Esophagus (tissue), 2 donors: ENCODE data around the gene TFPT. TPM values are rescaled to one million over a fixed set of nuclear protein-coding genes. Genes with fewer than 3 reads are reported as not detected.

Source experiments
- H3K27ac ChIP-seq, 2 donors: one replicate each; pipeline ENCODE4 v1.5.1; 2013; ENCODE audit warnings: low read depth in 2 of 2, mild to moderate bottlenecking in 2 of 2, inconsistent platforms in 1 of 2, low read length in 1 of 2, moderate library complexity in 1 of 2
- H3K27me3 ChIP-seq, 2 donors: one replicate each; pipeline ENCODE4 v1.6.1; 2013; ENCODE audit warnings: low read length in 2 of 2, control low read depth in 1 of 2, mild to moderate bottlenecking in 1 of 2; ENCODE audit not compliant: insufficient read depth in 2 of 2, control insufficient read depth in 1 of 2
- H3K36me3 ChIP-seq, 2 donors: one replicate each; pipeline ENCODE4 v1.6.1; 2013; ENCODE audit warnings: low read length in 1 of 2; ENCODE audit not compliant: control insufficient read depth in 2 of 2, insufficient read depth in 2 of 2
- H3K4me1 ChIP-seq, 2 donors: one replicate each; pipeline ENCODE4 v1.6.1; 2013; ENCODE audit warnings: low read length in 1 of 2; ENCODE audit not compliant: control insufficient read depth in 2 of 2, insufficient read depth in 2 of 2
- H3K4me3 ChIP-seq, 2 donors: one replicate each; pipeline ENCODE4 v1.5.1; 2013; ENCODE audit warnings: low read length in 2 of 2, mild to moderate bottlenecking in 2 of 2, low read depth in 1 of 2, moderate library complexity in 1 of 2
- H3K9me3 ChIP-seq, 2 donors: one replicate each; pipeline ENCODE4 v1.6.1; 2013; ENCODE audit warnings: mild to moderate bottlenecking in 2 of 2, low read depth in 1 of 2, low read length in 1 of 2, moderate library complexity in 1 of 2; ENCODE audit not compliant: control insufficient read depth in 2 of 2, insufficient read depth in 1 of 2
- WGBS, 2 donors: extraction: QIAGEN DNeasy Blood & Tissue Kit; methylation state at CpG; one replicate each; pipeline ENCODE4 v1.1.7; 2013; 5-methylcytosine and 5-hydroxymethylcytosine counted together
- polyA plus RNA-seq, 2 donors: library from polyadenylated mRNA; stranded (reverse); fragments of 200-250 nt; gene quantifications; one replicate each; pipeline ENCODE4 v1.2.3, GENCODE V29; 2013
- donor health status: healthy with polysubstance abuse.
- donor health status: Bipolar disorder and iron deficiency.

TFPT gene
- polyA plus RNA-seq, 2 donors = 11.8 to 13.2 TPM

DNA sequence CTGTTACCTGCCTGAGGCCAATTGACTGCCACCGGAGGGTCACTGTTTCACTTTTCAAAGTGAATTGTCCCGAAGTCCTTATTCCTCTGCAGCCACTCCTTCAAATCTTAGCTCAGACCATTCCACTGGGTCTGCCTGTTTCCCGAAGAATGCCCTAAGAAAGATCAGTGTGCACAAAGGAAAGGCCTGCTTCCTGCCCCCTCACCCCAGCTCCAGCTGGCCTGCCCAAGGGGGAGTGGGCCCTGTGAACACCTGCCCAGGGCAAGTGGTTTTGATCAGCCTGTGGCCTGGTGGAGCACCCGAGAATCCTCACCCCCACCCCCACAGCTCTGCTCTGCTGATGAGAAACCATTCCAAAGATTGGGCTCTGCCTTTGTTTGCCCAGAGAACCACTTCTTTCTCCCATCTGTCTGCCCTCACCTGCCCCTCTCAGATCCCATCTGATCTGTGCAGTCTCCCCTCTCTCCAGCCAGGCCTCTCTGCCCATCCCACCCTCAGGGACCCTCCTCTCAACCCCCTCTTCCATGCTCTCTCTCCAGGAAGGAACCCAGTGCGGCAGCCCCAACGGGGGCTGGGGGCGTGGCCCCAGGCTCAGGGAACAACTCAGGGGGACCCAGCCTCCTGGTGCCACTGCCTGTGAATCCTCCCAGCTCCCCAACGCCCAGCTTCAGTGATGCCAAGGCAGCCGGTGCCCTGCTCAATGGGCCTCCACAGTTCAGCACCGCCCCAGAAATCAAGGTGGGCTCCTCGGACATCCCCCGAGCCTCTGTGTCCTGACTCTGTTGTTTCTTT, 33.8 kb upstream of the TFPT start:
- H3K36me3 ChIP-seq = peaks cover 45 to 80% of the 10 kb centered on the region in 2 donors
- WGBS, 2 donors = 81 to 87% methylated on average over 12 of the region's 12 CpGs
- H3K27ac ChIP-seq = no peak overlapping the region
- no peak overlapping the region for H3K4me3 ChIP-seq
- no peaks in the 10 kb centered on the region for H3K4me1 ChIP-seq
- H3K9me3 ChIP-seq = no peaks in the 10 kb centered on the region
- H3K27me3 ChIP-seq = no peaks in the 10 kb centered on the region

DNA sequence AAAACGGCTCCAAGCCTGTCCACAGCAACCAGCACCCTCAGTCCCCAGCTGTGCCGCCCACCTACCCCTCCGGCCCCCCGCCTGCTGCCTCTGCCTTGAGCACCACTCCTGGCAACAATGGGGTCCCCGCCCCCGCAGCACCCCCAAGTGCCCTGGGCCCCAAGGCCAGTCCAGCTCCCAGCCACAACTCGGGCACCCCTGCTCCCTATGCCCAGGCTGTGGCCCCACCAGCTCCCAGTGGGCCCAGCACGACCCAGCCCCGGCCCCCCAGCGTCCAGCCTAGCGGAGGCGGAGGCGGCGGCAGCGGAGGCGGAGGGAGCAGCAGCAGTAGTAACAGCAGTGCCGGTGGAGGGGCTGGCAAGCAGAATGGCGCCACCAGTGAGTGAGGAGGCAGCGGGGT, 32.7 kb upstream of the TFPT start:
- Histone ChIP-seq H3K36me3 (peaks cover 52 to 80% of the 10 kb centered on the region in 2 donors), H3K4me3 (no peak overlapping the region), H3K9me3 (no peaks in the 10 kb centered on the region), H3K27ac (no peak overlapping the region), H3K27me3 (no peaks in the 10 kb centered on the region), H3K4me1 (no peaks in the 10 kb centered on the region)
- WGBS, 2 donors = 82 to 86% methylated on average over 19 of the region's 19 CpGs

DNA sequence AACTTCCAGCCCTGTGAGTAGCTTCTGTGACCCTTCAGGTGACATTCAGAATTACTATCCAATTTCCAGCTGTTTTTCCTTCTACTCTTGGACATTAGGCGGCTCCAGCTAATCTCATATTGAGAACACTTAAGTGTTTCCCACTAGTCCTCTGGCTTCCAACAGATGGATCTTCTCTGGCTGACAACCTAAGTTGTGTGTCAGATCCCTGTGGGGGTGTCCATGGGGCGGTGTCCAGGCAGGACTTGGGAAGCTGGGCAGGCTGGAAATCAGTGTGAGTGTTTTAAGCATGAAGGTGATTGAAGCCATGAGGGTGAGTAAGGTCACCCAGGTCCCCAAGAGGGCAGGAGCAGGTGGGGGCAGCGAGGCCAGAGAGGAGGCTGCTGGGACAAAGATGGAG, 32.2 kb upstream of the TFPT start:
- H3K27me3 ChIP-seq = no peaks in the 10 kb centered on the region
- H3K27ac ChIP-seq = no peak overlapping the region
- H3K4me3 ChIP-seq = no peak overlapping the region
- H3K4me1 ChIP-seq = no peaks in the 10 kb centered on the region
- WGBS, 2 donors = 67 to 77% methylated on average over 3 of the region's 3 CpGs
- no peaks in the 10 kb centered on the region for H3K9me3 ChIP-seq
- H3K36me3 ChIP-seq = peaks cover 52 to 80% of the 10 kb centered on the region in 2 donors

DNA sequence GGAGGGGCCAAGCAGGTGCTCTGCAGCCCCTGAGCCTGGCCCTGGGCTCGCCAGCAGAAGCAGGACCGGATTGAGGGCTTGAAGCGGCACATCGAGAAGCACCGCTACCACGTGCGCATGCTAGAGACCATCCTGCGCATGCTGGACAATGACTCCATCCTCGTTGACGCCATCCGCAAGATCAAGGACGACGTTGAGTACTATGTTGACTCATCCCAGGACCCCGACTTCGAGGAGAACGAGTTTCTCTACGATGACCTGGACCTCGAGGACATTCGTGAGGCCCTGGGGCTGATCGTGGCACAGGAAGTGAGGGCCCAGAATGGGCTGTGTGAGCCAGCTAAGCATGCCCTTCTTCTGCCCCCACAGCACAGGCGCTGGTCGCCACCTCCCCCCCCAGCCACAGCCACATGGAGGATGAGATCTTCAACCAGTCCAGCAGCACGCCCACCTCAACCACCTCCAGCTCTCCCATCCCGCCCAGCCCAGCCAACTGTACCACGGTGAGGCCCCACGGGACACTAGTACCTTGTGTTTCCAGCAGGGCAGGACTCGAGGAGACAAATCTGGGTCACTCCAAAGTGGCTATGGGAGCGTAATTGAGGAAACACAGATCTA, 30.2 kb upstream of the TFPT start:
- Histone ChIP-seq H3K36me3 (peaks cover 47 to 70% of the 10 kb centered on the region in 2 donors), H3K4me1 (peaks cover 0 to 5% of the 10 kb centered on the region in 2 donors), H3K4me3 (no peak overlapping the region), H3K9me3 (no peaks in the 10 kb centered on the region), H3K27ac (no peak overlapping the region), H3K27me3 (no peaks in the 10 kb centered on the region)
- WGBS, 2 donors = 92% methylated on average over 28 of the region's 28 CpGs

DNA sequence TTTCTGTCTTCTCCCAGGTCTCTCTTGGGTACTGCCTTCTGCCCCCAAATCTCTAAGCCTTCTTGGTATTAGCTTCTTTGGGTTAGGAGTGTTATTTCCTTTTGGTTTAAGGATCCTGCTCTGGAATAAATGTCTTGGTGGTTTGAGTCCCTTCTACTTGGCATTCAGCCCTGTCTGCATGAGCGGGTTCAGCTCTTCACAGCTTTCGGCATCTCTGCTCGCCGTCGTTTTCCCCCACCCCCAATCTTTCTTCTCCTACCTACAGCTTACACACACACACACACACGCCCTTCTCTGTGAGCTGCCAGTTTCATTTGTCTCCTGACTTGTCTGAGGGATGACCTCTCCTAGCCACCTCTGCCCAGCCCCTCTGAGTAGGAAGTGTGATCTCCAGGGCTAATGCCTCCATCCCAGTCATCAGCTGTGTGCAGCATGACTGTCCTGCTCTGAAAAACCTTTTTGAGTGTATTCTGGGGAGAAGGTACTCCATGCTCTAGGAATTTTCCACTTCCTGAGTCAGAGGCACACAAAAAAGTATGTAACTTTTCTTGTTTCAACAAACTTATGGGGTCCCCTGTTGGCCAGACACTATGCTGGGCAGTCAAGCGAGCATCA, 26.8 kb upstream of the TFPT start:
- H3K4me1 ChIP-seq = peaks cover 2 to 18% of the 10 kb centered on the region in 2 donors
- H3K36me3 ChIP-seq = peaks cover 45 to 56% of the 10 kb centered on the region in 2 donors

DNA sequence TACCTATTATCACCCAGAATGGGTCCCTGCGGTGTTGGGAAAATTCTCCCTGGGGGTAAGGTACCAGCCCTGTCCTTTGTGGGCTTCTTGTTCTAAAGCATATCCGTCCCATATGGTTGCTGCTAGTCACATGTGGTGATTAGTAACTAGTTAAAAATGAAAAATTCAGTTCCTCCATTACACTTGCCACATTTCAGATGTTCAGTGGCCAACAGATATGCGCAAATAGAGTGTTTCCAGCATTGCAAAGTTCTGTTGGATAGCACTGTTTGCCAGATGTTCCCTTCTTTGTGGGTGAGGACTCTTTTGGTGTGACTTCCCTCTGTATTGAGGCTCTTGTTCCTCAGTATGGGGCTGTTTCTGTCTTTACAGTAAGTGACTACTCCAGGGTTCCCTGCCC, 25.9 kb upstream of the TFPT start:
- H3K27me3 ChIP-seq = no peaks in the 10 kb centered on the region
- H3K4me1 ChIP-seq = peaks cover 2 to 18% of the 10 kb centered on the region in 2 donors
- peaks cover 36 to 47% of the 10 kb centered on the region in 2 donors for H3K36me3 ChIP-seq
- H3K4me3 ChIP-seq = no peak overlapping the region
- H3K9me3 ChIP-seq = no peaks in the 10 kb centered on the region
- 84 to 90% methylated on average over 3 of the region's 3 CpGs for WGBS, 2 donors
- H3K27ac ChIP-seq = no peak overlapping the region

More for the DNA sequence above, 26.8 kb upstream of the TFPT start:
- no peaks in the 10 kb centered on the region for H3K27me3 ChIP-seq
- no peaks in the 10 kb centered on the region for H3K9me3 ChIP-seq
- H3K4me3 ChIP-seq = no peak overlapping the region
- no peak overlapping the region for H3K27ac ChIP-seq
- 77 to 90% methylated on average over 7 of the region's 7 CpGs for WGBS, 2 donors

DNA sequence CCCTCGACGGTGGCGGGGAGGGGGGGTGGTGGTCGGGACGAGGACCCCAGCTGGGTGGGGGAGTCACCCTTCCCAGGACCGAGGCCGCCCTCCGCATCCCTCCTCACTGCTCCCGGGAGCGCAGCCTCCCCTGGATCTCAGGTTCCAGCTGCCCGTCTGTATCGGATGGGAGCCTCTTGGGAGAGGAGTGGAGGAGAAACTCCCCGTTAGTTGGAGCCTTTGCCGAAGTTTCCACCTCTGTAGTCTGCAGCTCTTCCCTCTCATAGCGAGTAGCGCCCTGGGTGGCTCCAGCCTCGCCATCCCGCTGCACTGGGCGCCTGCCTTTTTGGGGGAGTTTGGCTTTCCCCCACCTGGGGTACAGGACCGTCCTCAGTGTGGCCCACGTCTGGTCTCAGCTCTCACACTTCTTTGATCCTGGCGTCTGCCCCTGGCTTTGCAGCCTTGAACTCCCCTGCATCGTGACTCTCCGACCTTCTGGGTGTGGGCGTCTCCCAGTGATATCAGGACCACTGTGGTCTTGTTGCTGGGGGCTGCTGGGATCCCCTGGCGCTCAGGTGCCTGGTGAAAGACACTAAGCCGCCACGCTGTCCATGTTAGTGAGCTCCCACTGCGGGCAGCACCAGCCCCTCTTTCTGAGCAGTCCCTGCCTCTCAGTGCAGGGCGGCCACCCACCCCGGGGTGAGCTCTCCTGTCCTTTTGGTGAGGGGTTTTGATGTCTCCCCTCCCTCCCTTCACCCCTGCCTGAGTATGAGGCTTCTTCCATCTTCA, 23.2 kb upstream of the TFPT start:
- H3K4me1 ChIP-seq = peaks cover 2 to 24% of the 10 kb centered on the region in 2 donors
- H3K9me3 ChIP-seq = no peaks in the 10 kb centered on the region
- peaks cover 15 to 21% of the 10 kb centered on the region in 2 donors for H3K36me3 ChIP-seq
- peak overlapping the region; percentile 89 to 92 for H3K4me3 ChIP-seq
- 23 to 25% methylated on average over 28 to 31 of the region's 31 CpGs for WGBS, 2 donors
- H3K27ac ChIP-seq = peak overlapping the region; percentile 92 to 93
- H3K27me3 ChIP-seq = no peaks in the 10 kb centered on the region

DNA sequence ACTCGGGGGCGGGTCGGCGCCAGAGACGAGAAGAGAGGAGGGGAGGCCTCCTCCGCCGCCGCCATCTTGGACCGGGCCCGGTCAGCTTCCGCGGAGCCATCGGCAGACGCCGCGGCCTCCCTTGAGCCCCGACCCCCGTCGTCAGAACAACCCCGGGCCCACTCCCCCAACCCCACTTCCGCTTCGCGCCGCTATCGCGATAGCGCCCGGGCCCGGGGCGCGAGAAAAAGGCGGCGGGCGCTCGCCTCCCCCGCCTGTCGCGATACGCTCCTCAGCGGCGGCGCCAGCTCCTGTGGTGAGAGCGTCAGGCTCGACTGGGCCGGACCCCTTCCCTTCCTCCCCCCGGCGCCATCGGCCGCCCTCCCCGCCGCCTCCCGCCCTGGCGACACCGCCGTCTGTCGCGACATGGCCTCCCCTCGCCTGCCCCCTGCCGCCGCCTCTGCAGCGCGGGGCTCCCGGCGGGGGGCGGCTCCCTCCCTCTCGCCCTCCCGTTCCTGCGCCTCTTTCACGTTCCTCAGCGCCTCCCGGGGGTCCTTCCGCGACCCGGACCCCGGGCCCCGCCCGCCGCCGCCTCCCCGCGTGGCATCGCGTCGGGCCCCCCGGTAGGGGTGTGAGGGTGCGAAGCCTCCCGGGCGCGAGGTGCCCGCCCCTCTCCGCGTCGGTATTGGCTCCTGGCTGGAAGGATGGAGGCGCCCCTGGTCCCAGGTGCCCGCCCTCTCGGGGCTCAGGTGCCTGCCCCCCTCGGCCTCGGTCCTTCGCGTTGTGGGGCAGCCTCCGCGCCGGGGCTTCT, 22.4 kb upstream of the TFPT start, which contains the start of gene CNOT3:
Gene CNOT3, plus strand, starts transcription at position 64 of the 790 bp plus-strand sequence. CDS start 5,217 bp downstream, outside the sequence.
- Histone ChIP-seq H3K4me3 (peak within 1 kb of the TSS; percentile 89 to 92), H3K4me1 (peaks cover 4 to 24% of the 10 kb centered on the region in 2 donors), H3K27ac (peak within 1 kb of the TSS; percentile 92 to 93), H3K9me3 (no peaks in the 10 kb centered on the region), H3K36me3 (peaks cover 8 to 14% of the 10 kb centered on the region in 2 donors), H3K27me3 (no peaks in the 10 kb centered on the region)
- 0 to 1% methylated on average over 74 to 103 of the region's 103 CpGs for WGBS, 2 donors
